ENCODE results near the gene LDLRAD3. TPM values are rescaled to one million over a fixed set of nuclear protein-coding genes. Genes with fewer than 3 reads are reported as not detected.

LDLRAD3 gene
- total RNA-seq, 1 donor: 10.5 TPM

GRCh38 chr11:36023922-36024321 is 80.1 kb downstream of the LDLRAD3 start:
- peaks cover 5% of the 10 kb centered on the region for H4K20me1 ChIP-seq (ENCODE audit: insufficient read depth, low read length)
- no peaks in the 10 kb centered on the region for H3K27me3 ChIP-seq (ENCODE audit: insufficient read depth, low read length)
- H3K79me2 ChIP-seq (ENCODE audit: insufficient read depth, low read length): peaks cover 5% of the 10 kb centered on the region
- H3K36me3 ChIP-seq (ENCODE audit: insufficient read depth, low read length): no peaks in the 10 kb centered on the region
- H3K4me2 ChIP-seq (ENCODE audit: insufficient read depth, low read length): no peak overlapping the region
- no peaks in the 10 kb centered on the region for H3K9me3 ChIP-seq (ENCODE audit: low read depth, low read length)
- H3K4me3 ChIP-seq (ENCODE audit: insufficient read depth, low read length): no peak overlapping the region
- H2AFZ ChIP-seq (ENCODE audit: low read length): peak overlapping the region; percentile 44
- no peak for TF ChIP-seq CTCF (IDR thresholded peaks at IDR 0.05; ENCODE audit: extremely low read depth, low read depth, low read length)
- DNase-seq (ENCODE audit: insufficient read length, low spot score, missing footprints): no peak
- peaks cover 6% of the 10 kb centered on the region for H3K4me1 ChIP-seq (ENCODE audit: insufficient read depth, low read length)
- no peak overlapping the region for H3K27ac ChIP-seq (ENCODE audit: low read depth, low read length)

- peaks cover 6% of the 10 kb centered on the region for H3K4me1 ChIP-seq (ENCODE audit: insufficient read depth, low read length)
- H3K4me2 ChIP-seq (ENCODE audit: insufficient read depth, low read length): no peak overlapping the region
- no peak for DNase-seq (ENCODE audit: insufficient read length, low spot score, missing footprints)
- H3K9me3 ChIP-seq (ENCODE audit: low read depth, low read length): no peaks in the 10 kb centered on the region
- no peaks in the 10 kb centered on the region for H3K36me3 ChIP-seq (ENCODE audit: insufficient read depth, low read length)
- no peak overlapping the region for H3K27ac ChIP-seq (ENCODE audit: low read depth, low read length)
- no peak overlapping the region for H2AFZ ChIP-seq (ENCODE audit: low read length)
- no peaks in the 10 kb centered on the region for H3K27me3 ChIP-seq (ENCODE audit: insufficient read depth, low read length)
- no peak for TF ChIP-seq CTCF (IDR thresholded peaks at IDR 0.05; ENCODE audit: extremely low read depth, low read depth, low read length)
- peaks cover 5% of the 10 kb centered on the region for H3K79me2 ChIP-seq (ENCODE audit: insufficient read depth, low read length)
- peaks cover 4% of the 10 kb centered on the region for H4K20me1 ChIP-seq (ENCODE audit: insufficient read depth, low read length)
- H3K4me3 ChIP-seq (ENCODE audit: insufficient read depth, low read length): no peak overlapping the region
Observed at GRCh38 chr11:36024716-36025115, 80.9 kb downstream of the LDLRAD3 start.

GRCh38 chr11:36026315-36026968 is 82.6 kb downstream of the LDLRAD3 start:
- H3K27ac ChIP-seq (ENCODE audit: low read depth, low read length): no peak overlapping the region

More at GRCh38 chr11:36026315-36026968, 82.6 kb downstream of the LDLRAD3 start:
- no peaks in the 10 kb centered on the region for H3K27me3 ChIP-seq (ENCODE audit: insufficient read depth, low read length)
- H3K4me1 ChIP-seq (ENCODE audit: insufficient read depth, low read length): peaks cover 13% of the 10 kb centered on the region
- no peak overlapping the region for H3K4me3 ChIP-seq (ENCODE audit: insufficient read depth, low read length)
- no peaks in the 10 kb centered on the region for H3K36me3 ChIP-seq (ENCODE audit: insufficient read depth, low read length)
- TF ChIP-seq CTCF (IDR thresholded peaks at IDR 0.05; ENCODE audit: extremely low read depth, low read depth, low read length): no peak
- H3K4me2 ChIP-seq (ENCODE audit: insufficient read depth, low read length): no peak overlapping the region
- no peaks in the 10 kb centered on the region for H3K9me3 ChIP-seq (ENCODE audit: low read depth, low read length)
- H3K79me2 ChIP-seq (ENCODE audit: insufficient read depth, low read length): peaks cover 8% of the 10 kb centered on the region
- H2AFZ ChIP-seq (ENCODE audit: low read length): no peak overlapping the region
- peaks cover 9% of the 10 kb centered on the region for H4K20me1 ChIP-seq (ENCODE audit: insufficient read depth, low read length)
- DNase-seq (ENCODE audit: insufficient read length, low spot score, missing footprints): no peak

Measured in osteoblast (primary cell).